Measurements from ENCODE around the gene CEP63. TPM values are rescaled to one million over a fixed set of nuclear protein-coding genes. Genes with fewer than 3 reads are reported as not detected.
"Not testable (repeated sequence)": the region's sequence is repeated elsewhere in the genome, so short reads cannot be mapped to it uniquely, and the experiment has no call there.

Gene CEP63
- total RNA-seq, 1 experiment from 2014 or later: 37.4 TPM

- no TSS peak for BruUV-seq (replicated peaks)
- CTCF ChIA-PET: no interaction called here
- Mint-ChIP-seq H3K9me3 (ENCODE audit: low read depth, unreplicated experiment) (no peaks in the 10 kb centered on the region), H3K4me3 (ENCODE audit: low read depth, unreplicated experiment) (no peak overlapping the region), H3K27ac (ENCODE audit: unreplicated experiment) (no peak overlapping the region), H3K4me1 (ENCODE audit: low read depth, unreplicated experiment) (no peaks in the 10 kb centered on the region), H3K36me3 (ENCODE audit: insufficient read depth, unreplicated experiment) (no peaks in the 10 kb centered on the region), H3K27me3 (ENCODE audit: unreplicated experiment) (no peaks in the 10 kb centered on the region)
- DNase-seq: no peak
- no peak for TF ChIP-seq CTCF (IDR thresholded peaks at IDR 0.05; ENCODE audit: unreplicated experiment)
- intact Hi-C loops (cut with micrococcal nuclease; ENCODE audit: unreplicated experiment): no loop called here
Observed at GRCh38 chr3:134542287-134542958, 56.6 kb downstream of the CEP63 start.

GRCh38 chr3:134543113-134543512 lies 57.3 kb downstream of the CEP63 start:
- Mint-ChIP-seq H3K4me1 (ENCODE audit: low read depth, unreplicated experiment) (no peaks in the 10 kb centered on the region), H3K4me3 (ENCODE audit: low read depth, unreplicated experiment) (no peak overlapping the region), H3K36me3 (ENCODE audit: insufficient read depth, unreplicated experiment) (peaks cover 6% of the 10 kb centered on the region), H3K27ac (ENCODE audit: unreplicated experiment) (no peak overlapping the region), H3K9me3 (ENCODE audit: low read depth, unreplicated experiment) (no peaks in the 10 kb centered on the region), H3K27me3 (ENCODE audit: unreplicated experiment) (no peaks in the 10 kb centered on the region)
- no peak for TF ChIP-seq CTCF (IDR thresholded peaks at IDR 0.05; ENCODE audit: unreplicated experiment)
- no TSS peak for BruUV-seq (replicated peaks)
- intact Hi-C loops (cut with micrococcal nuclease; ENCODE audit: unreplicated experiment): no loop called here
- DNase-seq: no peak
- CTCF ChIA-PET: no interaction called here

GRCh38 chr3:134544316-134544715 lies 58.5 kb downstream of the CEP63 start:
- Mint-ChIP-seq H3K9me3 (ENCODE audit: low read depth, unreplicated experiment) (no peaks in the 10 kb centered on the region), H3K27ac (ENCODE audit: unreplicated experiment) (no peak overlapping the region), H3K4me3 (ENCODE audit: low read depth, unreplicated experiment) (no peak overlapping the region), H3K4me1 (ENCODE audit: low read depth, unreplicated experiment) (no peaks in the 10 kb centered on the region), H3K27me3 (ENCODE audit: unreplicated experiment) (no peaks in the 10 kb centered on the region), H3K36me3 (ENCODE audit: insufficient read depth, unreplicated experiment) (peaks cover 12% of the 10 kb centered on the region)
- no peak for DNase-seq
- no peak for TF ChIP-seq CTCF (IDR thresholded peaks at IDR 0.05; ENCODE audit: unreplicated experiment)
- CTCF ChIA-PET: no interaction called here
- no TSS peak for BruUV-seq (replicated peaks)
- intact Hi-C loops (cut with micrococcal nuclease; ENCODE audit: unreplicated experiment): no loop called here

GRCh38 chr3:134544783-134545182 lies 58.9 kb downstream of the CEP63 start:
- H3K9me3 Mint-ChIP-seq (ENCODE audit: low read depth, unreplicated experiment); intact Hi-C loops (cut with micrococcal nuclease; ENCODE audit: unreplicated experiment); BruUV-seq (replicated peaks); H3K27ac Mint-ChIP-seq (ENCODE audit: unreplicated experiment); H3K4me1 Mint-ChIP-seq (ENCODE audit: low read depth, unreplicated experiment); H3K4me3 Mint-ChIP-seq (ENCODE audit: low read depth, unreplicated experiment); H3K27me3 Mint-ChIP-seq (ENCODE audit: unreplicated experiment); DNase-seq: not testable (repeated sequence)
- CTCF ChIA-PET: interaction anchor here (0.6 kb wide), 1 partner anchor 982 kb away, joined by 3 read pairs; no protein-coding TSS in a partner anchor
- H3K36me3 Mint-ChIP-seq (ENCODE audit: insufficient read depth, unreplicated experiment): peaks cover 12% of the 10 kb centered on the region

GRCh38 chr3:134545818-134546217 lies 60.0 kb downstream of the CEP63 start:
- no peak for TF ChIP-seq CTCF (IDR thresholded peaks at IDR 0.05; ENCODE audit: unreplicated experiment)
- no peaks in the 10 kb centered on the region for H3K9me3 Mint-ChIP-seq (ENCODE audit: low read depth, unreplicated experiment)
- no peak for DNase-seq
- no peaks in the 10 kb centered on the region for H3K4me1 Mint-ChIP-seq (ENCODE audit: low read depth, unreplicated experiment)
- no peaks in the 10 kb centered on the region for H3K27me3 Mint-ChIP-seq (ENCODE audit: unreplicated experiment)
- CTCF ChIA-PET: no interaction called here
- no TSS peak for BruUV-seq (replicated peaks)
- H3K36me3 Mint-ChIP-seq (ENCODE audit: insufficient read depth, unreplicated experiment): peaks cover 17% of the 10 kb centered on the region
- no peak overlapping the region for H3K4me3 Mint-ChIP-seq (ENCODE audit: low read depth, unreplicated experiment)
- H3K27ac Mint-ChIP-seq (ENCODE audit: unreplicated experiment): no peak overlapping the region
- intact Hi-C loops (cut with micrococcal nuclease; ENCODE audit: unreplicated experiment): no loop called here
